ENCODE measurements around the gene PPP6R3.
"Not testable (repeated sequence)": the region's sequence is repeated elsewhere in the genome, so short reads cannot be mapped to it uniquely, and the experiment has no call there.

PPP6R3 gene

GRCh38 chr11:68460741-68461574 is at the start of gene PPP6R3:
TSS of gene PPP6R3 (plus strand) at chr11:68460752. CDS start at chr11:68537665, 76,913 bp downstream.
- peak in 1 of 3 donors; percentile 86 for DNase-seq

DNA sequence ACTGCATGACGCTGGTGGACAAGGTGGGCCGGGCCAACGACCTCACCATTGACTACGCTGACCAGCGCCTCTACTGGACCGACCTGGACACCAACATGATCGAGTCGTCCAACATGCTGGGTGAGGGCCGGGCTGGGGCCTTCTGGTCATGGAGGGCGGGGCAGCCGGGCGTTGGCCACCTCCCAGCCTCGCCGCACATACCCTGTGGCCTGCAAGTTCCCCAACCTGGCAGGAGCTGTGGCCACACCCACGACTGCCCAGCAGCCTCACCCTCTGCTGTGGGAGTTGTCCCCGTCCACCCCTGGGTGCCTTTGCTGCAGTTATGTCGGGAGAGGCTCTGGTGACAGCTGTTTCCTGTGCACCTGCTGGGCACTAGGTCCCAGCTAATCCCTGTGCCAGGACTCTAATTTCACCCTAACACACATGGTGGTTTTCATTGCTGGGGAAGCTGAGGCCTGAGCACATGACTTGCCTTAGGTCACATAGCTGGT is 49.0 kb upstream of the PPP6R3 start:
- DNase-seq, result no peak

GRCh38 chr11:68412593-68413475 is 47.7 kb upstream of the PPP6R3 start:
- DNase-seq, result no peak

DNA sequence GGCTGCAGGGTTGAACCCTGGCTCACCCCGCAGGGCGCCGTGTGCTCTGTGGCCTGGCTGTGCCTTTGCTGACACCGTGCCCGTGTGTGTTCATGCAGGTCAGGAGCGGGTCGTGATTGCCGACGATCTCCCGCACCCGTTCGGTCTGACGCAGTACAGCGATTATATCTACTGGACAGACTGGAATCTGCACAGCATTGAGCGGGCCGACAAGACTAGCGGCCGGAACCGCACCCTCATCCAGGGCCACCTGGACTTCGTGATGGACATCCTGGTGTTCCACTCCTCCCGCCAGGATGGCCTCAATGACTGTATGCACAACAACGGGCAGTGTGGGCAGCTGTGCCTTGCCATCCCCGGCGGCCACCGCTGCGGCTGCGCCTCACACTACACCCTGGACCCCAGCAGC is 47.0 kb upstream of the PPP6R3 start:
- DNase-seq, result no peak

GRCh38 chr11:68414496-68415221 is 45.9 kb upstream of the PPP6R3 start:
- no peak for DNase-seq

- DNase-seq, result no peak
Measured at GRCh38 chr11:68416070-68416578, 44.4 kb upstream of the PPP6R3 start.

DNA sequence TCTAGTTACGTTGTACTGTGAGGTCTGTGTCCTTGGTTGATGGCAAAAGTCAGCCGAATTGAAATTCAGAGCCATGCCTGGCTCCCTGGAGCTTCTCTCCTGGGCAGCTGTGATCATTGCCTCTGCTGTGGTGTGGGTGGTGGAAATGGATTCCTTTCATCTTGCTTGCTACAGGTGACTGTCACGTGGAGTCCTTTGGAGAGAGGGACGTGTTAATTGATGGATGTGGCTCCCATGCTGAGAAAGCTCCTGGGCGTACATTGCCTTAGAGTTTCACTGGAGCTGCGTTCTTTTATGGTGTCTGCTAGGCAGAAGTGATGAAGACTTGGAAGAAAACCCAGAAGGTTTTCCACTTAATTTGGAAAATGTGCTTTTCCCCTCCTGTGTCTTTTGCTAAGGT is 41.9 kb upstream of the PPP6R3 start:
- DNase-seq, result no peak

- no peak for DNase-seq
Measured at GRCh38 chr11:68420171-68420570, 40.4 kb upstream of the PPP6R3 start.

- no peak for DNase-seq
Measured at GRCh38 chr11:68423481-68423880, 37.1 kb upstream of the PPP6R3 start.

DNA sequence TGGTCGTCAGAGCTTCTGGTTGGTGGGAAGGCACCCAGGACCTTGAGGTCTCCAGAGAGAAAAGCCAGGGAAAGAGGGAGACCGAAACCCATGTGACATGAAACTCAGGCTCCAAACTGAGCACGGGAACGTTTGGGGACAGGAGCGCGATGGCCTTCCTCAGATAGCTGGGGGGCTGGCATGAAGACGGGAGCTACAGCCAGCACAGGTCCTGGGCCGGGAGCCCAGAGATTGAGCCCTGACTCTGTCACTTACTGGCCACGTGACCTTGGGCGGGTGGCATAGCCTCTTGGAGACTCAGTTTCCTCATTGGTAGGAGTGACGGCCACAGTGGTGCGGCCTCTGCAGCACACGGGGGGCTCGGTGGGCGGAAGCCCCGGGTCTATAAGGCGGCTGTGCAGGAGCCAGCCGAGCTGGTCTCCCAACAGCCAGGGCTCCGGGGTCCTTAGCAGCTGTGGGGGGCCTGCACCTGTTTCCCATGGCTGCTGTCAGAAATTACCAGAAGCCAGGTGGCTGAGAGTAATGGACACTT is 36.4 kb upstream of the PPP6R3 start:
- no peak for DNase-seq

DNA sequence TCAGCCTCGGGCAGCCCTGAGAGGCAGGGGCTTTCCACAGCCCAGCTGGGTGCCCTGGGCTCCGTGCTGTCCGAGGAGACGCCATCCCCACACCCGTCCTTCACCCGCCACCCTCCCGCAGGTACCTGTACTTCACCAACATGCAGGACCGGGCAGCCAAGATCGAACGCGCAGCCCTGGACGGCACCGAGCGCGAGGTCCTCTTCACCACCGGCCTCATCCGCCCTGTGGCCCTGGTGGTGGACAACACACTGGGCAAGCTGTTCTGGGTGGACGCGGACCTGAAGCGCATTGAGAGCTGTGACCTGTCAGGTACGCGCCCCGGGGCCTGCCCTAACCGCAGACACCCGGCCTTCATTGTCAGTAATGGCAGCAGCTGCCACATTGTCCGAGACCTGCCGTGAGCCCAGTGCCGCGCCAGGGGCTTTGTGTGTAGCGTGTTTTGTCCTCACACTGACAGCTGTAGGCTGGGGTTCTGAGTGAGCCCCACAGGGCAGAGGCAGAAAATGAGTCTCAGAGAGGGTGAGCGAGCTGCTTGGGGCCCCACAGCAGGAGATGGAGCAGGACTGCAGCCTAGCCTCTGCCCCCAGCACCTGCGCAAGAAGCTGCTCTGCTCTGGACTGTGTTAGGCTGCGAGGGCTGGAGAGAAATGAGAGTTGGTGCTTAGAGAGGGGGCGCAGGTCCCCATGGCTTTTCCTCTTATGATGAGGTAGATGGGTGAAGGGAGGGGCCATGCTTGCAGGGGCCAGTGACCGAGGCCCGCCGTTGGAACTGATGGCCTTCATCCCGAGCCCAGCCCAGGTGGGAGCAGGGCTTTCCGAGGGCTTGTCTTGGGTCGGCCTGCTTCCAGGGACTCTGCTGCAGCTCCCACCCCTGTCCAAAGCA is 35.3 kb upstream of the PPP6R3 start:
- no peak for DNase-seq

DNA sequence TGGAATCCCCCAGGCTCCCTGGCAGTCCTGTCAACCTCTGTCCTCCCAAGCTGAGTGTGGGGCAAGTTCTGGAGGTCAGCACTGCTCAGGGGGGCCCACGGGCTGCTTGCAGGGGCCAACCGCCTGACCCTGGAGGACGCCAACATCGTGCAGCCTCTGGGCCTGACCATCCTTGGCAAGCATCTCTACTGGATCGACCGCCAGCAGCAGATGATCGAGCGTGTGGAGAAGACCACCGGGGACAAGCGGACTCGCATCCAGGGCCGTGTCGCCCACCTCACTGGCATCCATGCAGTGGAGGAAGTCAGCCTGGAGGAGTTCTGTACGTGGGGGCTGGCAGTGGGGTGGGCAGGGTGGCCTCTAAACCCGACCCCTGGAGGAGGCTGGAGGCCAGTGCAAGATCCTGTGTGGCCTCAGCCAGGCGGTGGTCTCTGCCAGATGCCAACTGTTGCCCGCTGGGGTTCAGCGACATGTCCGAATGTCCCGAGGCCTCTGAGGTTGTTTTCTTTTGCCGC is 34.6 kb upstream of the PPP6R3 start:
- DNase-seq, result no peak

DNA sequence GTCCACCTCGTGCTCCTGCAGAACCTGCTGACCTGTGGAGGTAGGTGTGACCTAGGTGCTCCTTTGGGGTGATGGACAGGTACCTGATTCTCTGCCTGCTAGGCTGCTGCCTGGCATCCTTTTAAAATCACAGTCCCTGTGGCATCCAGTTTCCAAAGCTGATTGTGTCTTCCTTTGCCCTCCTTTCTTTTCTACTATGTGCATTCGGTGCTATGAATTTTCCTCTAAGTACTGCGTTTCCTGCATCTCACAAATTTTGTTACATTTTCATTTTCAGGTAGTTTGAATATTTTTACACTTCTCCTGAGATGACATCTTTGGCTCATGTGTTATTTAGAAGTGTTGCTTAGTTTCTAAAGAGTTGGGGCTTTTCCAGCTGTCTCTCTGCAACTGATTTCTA is 30.9 kb upstream of the PPP6R3 start:
- no peak for DNase-seq

- no peak for DNase-seq
Measured at GRCh38 chr11:68430384-68430783, 30.2 kb upstream of the PPP6R3 start.

DNA sequence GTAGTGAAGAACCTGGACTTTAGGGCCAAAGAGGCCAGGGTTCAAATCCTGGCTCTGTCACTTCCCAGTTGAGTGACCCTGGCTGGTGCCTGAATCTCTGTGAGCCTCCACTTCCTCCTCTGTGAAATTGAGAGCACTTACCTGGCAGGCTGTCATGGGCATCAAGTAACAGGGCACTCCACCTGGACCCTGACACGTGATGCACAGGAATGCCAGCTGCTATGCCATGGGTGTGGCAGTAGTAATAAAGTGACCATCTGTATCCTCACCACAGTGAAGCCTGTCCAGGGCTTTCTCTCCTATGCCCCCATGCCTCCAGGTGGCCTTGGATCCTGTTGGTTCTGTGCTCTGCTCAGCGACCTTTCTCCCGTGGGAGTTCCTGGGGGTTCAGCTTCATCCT is 29.8 kb upstream of the PPP6R3 start:
- DNase-seq, result no peak

DNA sequence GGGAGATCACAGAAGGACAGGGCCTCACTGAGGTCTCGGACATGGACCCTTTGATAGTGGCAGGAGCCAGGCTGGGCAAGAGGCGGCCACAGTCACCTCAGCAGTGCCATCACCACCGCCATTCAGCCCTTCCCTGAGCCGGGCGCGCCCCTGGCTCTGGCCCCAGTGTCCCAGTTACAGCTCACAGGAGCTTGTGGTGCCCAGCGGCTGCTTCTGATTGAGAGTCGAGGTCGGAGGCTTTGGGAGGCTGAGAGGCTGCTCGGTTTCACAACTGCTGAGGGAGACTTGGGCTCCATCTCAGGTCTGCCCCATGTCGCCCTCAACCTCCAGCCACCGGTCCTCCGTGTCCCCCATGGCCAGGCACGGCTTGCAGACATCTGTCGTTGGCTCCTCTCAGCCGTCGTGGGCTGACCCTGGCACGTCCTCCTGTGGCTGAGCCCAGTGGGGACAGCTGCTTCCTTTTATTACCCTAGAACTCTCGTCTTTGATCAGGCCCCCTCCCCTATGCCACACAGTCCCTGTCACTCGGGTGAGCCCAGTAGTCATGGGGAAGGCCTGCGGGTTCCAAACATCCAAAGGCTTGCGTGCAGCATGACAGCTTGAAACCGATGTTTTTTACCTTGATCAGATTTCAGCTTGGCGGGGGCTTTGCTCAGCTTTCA is 28.4 kb upstream of the PPP6R3 start:
- DNase-seq, result no peak

DNA sequence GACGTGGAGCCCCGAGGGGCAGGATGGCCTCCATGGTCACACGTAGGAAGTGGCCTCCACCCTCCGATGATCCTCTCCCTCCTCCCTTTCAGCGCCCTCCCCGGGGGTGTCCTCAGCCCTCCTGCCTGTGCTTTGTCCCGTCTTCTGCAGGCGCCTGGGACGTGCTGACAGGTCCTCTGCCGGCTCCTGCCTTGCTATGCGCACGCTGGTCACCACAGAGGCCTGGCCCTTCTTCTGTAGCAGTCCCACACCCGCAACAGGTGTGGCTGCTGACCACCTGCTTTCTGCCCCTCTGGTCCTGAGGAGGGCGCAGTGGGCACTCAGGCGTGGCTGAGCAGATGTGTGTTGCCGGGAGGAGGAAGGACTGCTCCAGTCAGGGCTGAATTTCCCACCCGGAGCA is 27.7 kb upstream of the PPP6R3 start:
- no peak for DNase-seq

DNA sequence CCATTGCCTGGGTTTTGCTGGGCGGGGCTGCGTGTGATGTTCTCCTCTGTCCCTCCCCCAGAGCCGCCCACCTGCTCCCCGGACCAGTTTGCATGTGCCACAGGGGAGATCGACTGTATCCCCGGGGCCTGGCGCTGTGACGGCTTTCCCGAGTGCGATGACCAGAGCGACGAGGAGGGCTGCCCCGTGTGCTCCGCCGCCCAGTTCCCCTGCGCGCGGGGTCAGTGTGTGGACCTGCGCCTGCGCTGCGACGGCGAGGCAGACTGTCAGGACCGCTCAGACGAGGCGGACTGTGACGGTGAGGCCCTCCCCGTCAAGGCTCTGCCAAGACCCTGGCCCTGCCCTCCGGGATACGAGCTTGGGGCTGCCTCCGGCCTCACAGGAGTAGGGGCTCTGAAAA is 27.0 kb upstream of the PPP6R3 start:
- DNase-seq, result no peak

- DNase-seq, result not testable (repeated sequence)
Measured at GRCh38 chr11:68434159-68434558, 26.4 kb upstream of the PPP6R3 start.

- DNase-seq, result no peak
Measured at GRCh38 chr11:68436162-68436888, 24.2 kb upstream of the PPP6R3 start.
